ENCODE measurements around the gene LAGE3. TPM values are rescaled to one million over a fixed set of nuclear protein-coding genes. Genes with fewer than 3 reads are reported as not detected.

The LAGE3 gene
- total and polyA plus RNA-seq, 2 of the 8 experiments (the other 6 are each of a cell fraction or from before 2014, with no cell fraction given), result 44.5 to 102 TPM

DNA sequence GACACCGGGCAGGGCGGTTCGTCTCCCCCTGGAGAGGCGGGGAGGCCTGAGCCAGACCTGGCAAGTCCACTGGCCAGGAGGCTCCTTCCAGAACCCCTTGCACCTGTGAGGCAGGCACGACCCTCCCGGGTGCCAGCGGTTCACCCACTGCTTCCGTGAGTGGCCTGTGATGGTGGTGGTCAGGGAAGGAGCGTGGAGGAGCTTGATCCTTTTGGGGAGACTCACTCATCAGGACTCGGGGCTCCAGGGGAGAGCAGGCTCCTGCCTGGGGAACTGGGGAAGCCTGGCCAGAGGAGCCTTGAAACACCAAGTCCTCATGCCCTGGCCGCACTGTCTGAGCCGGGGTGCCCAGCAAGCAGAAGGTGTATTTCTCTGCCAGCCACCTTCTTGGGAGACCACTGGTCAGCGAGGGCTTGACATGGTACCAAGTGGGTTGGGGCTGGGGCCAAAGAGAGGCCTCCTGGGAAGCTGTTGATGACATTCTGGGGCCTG is 34.3 kb downstream of the LAGE3 start:
- Histone ChIP-seq H3K9ac (replicated peaks in 1 of 4; ENCODE audit: extremely low read depth in 1 of 4, low read depth in 3 of 4, low read length in 3 of 4) (peak overlapping the region in 2 of 4 experiments; percentile 28 to 37; a peak in 2 of 7 replicates), H2BK12ac (ENCODE audit: low read depth, low read length) (no peak overlapping the region), H3K4ac (replicated peaks; ENCODE audit: insufficient read length, low read depth, low read length) (no peak overlapping the region), H3K4me3 (ENCODE audit: extremely low read depth in 1 of 4, insufficient read depth in 2 of 4, low read depth in 3 of 4, low read length in 4 of 4) (peak overlapping the region; percentile 38 to 71 (median 49)), H3K23ac (ENCODE audit: insufficient read length) (no peak overlapping the region), H3K4me1 (replicated peaks in 1 of 4; ENCODE audit: control insufficient read depth in 3 of 4, insufficient read depth in 4 of 4, low read length in 3 of 4) (peaks cover 0 to 4% (median 0%) of the 10 kb centered on the region in 4 experiments; a peak in 1 of 7 replicates), H4K20me1 (replicated peaks in 1 of 2; ENCODE audit: control insufficient read depth in 1 of 2, insufficient read depth in 2 of 2, low read length in 2 of 2) (peaks cover 0 to 5% of the 10 kb centered on the region in 2 experiments), H3K14ac (ENCODE audit: insufficient read length) (no peak overlapping the region), H3K79me1 (ENCODE audit: low read depth, low read length) (no peaks in the 10 kb centered on the region; the same call in 1 of the 2 replicates), H2AFZ (ENCODE audit: low read length) (no peak overlapping the region), H3K4me2 (ENCODE audit: insufficient read depth in 1 of 2, low read depth in 2 of 2, low read length in 2 of 2) (peak overlapping the region; percentile 69 to 70), H2BK120ac (replicated peaks; ENCODE audit: low read depth, low read length) (no peak overlapping the region), H3K27me3 (replicated peaks in 1 of 4; ENCODE audit: control insufficient read depth in 3 of 4, extremely low read depth in 1 of 4, insufficient read depth in 3 of 4, low read length in 3 of 4) (no peaks in the 10 kb centered on the region), H3K36me3 (ENCODE audit: control insufficient read depth in 2 of 4, insufficient read depth in 4 of 4, low read length in 3 of 4) (peaks cover 0 to 35% (median 15%) of the 10 kb centered on the region in 4 experiments; a peak in 5 of 8 replicates), H4K91ac (replicated peaks; ENCODE audit: insufficient read length, low read length) (no peak overlapping the region), H2BK15ac (ENCODE audit: low read length) (no peak overlapping the region), H3K23me2 (ENCODE audit: low read depth, low read length) (peaks cover 3% of the 10 kb centered on the region; the same call in 1 of the 2 replicates), H3K79me2 (ENCODE audit: control insufficient read depth in 1 of 2, insufficient read depth in 2 of 2, low read length in 2 of 2) (no peaks in the 10 kb centered on the region; a peak in 1 of 4 replicates), H3K56ac (replicated peaks; ENCODE audit: insufficient read length, low read depth, low read length) (no peak overlapping the region), H2AK5ac (ENCODE audit: low read depth, low read length) (no peak overlapping the region), H2BK5ac (ENCODE audit: low read depth, low read length) (no peak overlapping the region), H3K18ac (ENCODE audit: extremely low read depth, low read length) (no peak overlapping the region), H3K9me3 (ENCODE audit: insufficient read depth in 2 of 2, low read depth in 1 of 2, low read length in 1 of 2) (no peaks in the 10 kb centered on the region), H4K8ac (ENCODE audit: extremely low read depth, insufficient read depth, low read length) (0 out of 2 replicates have a peak overlapping the region, but pooled peaks have one; percentile 25), H2BK20ac (ENCODE audit: low read length) (no peak overlapping the region), H3K27ac (ENCODE audit: low read depth, low read length) (no peak overlapping the region), H4K5ac (ENCODE audit: insufficient read length, low read depth, low read length) (no peak overlapping the region)
- no peak for FAIRE-seq
- ChIA-PET CTCF (ENCODE audit: partially characterized antibody) (interaction anchor here (0.6 to 1.6 kb wide), 5 partner anchors 9 to 100 kb away, joined by 3 read pairs; partner anchors contain the start of gene SLC10A3), POLR2A (ENCODE audit: partially characterized antibody) (interaction anchor here (1.0 to 2.9 kb wide), 5 partner anchors 10 to 90 kb away, joined by 3 to 9 read pairs (median 5); partner anchors contain the start of genes ATP6AP1 and RPL10)
- 81% methylated on average over 4 of the region's 13 CpGs; no CpG with 5 or more reads in 1 of the 2 experiments for WGBS, 2 experiments (ENCODE audit: extremely low coverage in 1 of 2, insufficient coverage in 1 of 2, insufficient read length in 1 of 2, insufficient replicate concordance in 2 of 2, low coverage in 1 of 2, low lambda C conversion rate in 2 of 2, missing lambda C conversion rate in 1 of 2)
- no peak for DNase-seq (ENCODE audit: low read depth in 1 of 2, low spot score in 2 of 2)
- TF ChIP-seq JUND (IDR thresholded peaks at IDR 0.05; ENCODE audit: low read length) (no peak), CHD2 (IDR thresholded peaks at IDR 0.05; ENCODE audit: low read length) (no peak), CBX8 (IDR thresholded peaks at IDR 0.05; ENCODE audit: borderline replicate concordance, low read depth, low read length) (no peak)
